ENCODE measurements around the gene GRID2. TPM values are rescaled to one million over a fixed set of nuclear protein-coding genes. Genes with fewer than 3 reads are reported as not detected.

Gene GRID2
- polyA plus RNA-seq, 1 experiment: not detected

DNA sequence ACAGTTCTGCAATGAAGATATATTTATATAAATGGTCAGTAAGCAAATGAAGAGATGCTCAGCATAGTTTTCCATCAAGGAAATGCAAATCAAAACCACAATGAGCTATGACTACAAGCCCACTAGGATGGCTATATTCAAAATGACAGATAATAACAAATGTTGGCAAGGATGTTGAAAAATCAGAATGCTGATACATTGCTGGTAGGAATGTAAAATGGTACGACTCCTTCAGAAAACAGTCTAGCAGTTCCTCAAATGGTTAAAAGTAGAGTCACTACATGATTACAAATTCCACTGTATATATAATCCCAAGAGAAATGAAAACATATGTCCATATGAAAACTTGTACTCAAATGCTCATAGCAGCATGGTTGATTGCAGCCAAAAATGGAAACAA is 1099.8 kb downstream of the GRID2 start:
- no peak for DNase-seq (ENCODE audit: low read depth, low spot score)
- POLR2A ChIA-PET: no interaction called here
- no peaks in the 10 kb centered on the region for H3K27me3 ChIP-seq (ENCODE audit: control insufficient read depth, insufficient read depth, low read length)
- no peak overlapping the region for H3K27ac ChIP-seq (ENCODE audit: low read depth, low read length)
- CTCF ChIA-PET: no interaction called here
- H3K9me3 ChIP-seq (ENCODE audit: control insufficient read depth, insufficient read depth, low read length): no peaks in the 10 kb centered on the region
- TF ChIP-seq, protein P1, sequence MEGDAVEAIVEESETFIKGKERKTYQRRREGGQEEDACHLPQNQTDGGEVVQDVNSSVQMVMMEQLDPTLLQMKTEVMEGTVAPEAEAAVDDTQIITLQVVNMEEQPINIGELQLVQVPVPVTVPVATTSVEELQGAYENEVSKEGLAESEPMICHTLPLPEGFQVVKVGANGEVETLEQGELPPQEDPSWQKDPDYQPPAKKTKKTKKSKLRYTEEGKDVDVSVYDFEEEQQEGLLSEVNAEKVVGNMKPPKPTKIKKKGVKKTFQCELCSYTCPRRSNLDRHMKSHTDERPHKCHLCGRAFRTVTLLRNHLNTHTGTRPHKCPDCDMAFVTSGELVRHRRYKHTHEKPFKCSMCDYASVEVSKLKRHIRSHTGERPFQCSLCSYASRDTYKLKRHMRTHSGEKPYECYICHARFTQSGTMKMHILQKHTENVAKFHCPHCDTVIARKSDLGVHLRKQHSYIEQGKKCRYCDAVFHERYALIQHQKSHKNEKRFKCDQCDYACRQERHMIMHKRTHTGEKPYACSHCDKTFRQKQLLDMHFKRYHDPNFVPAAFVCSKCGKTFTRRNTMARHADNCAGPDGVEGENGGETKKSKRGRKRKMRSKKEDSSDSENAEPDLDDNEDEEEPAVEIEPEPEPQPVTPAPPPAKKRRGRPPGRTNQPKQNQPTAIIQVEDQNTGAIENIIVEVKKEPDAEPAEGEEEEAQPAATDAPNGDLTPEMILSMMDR (IDR thresholded peaks at IDR 0.05; ENCODE audit: low read depth, low read length): no peak
- H3K4me3 ChIP-seq (ENCODE audit: low read depth, low read length): no peak overlapping the region

DNA sequence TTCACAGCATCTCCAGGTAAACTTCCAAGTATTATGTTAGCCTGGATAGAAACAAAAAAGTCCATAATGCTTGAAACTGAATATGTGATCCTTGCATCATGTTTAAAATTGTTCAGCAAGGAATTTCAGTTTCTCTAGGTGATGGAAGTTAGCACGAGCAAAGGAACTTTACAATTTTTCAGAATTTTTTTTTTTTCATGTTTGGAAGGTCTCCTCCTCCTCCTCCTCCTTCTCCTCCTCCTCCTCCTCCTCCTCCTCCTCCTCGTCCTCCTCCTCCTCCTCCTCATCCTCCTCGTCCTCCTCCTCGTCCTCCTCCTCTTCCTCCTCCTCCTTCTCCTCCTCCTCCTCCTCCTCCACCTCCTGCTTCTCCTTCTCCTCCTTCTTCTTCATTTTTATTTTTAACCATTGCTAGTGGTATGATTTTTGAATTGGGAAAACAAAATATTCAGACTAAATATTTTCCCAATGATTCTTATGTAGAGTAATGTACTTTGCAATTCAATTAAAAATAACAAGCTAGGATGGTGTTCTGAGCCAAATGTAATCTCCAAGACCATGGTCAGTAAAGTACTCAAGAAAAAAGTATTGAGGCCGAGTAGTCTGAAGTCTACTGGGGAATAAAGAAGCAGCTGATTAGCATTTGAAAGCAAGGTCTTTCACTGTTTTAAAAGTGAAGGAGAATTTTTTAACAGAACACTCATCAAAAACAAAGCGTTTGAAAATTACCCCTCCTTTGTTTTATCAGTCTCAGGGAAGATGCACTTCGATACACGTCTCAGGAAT is 1103.9 kb downstream of the GRID2 start:
- TF ChIP-seq, protein P1 (IDR thresholded peaks at IDR 0.05; ENCODE audit: low read depth, low read length): no peak
- H3K9me3 ChIP-seq (ENCODE audit: control insufficient read depth, insufficient read depth, low read length): no peaks in the 10 kb centered on the region
- CTCF ChIA-PET: no interaction called here

DNA sequence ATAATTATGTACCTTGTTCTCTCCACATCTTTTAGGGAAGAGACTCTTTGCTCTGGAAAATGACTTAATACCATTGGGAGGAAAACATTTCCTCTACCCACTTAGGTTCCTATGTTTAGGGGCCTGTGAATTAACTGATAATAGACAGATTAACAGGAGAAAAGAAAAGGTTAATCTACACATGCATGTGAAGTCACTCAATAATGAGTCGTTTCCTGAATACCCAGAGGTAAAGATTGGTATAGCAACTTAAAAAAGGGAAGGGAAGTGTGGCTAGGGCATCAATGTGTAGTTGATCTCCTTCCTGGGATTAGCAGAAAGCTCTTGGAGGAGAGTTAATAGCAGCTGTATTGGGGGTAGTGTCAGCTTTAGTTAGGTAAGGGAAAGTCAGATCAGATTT is 1105.3 kb downstream of the GRID2 start:
- POLR2A ChIA-PET: no interaction called here
- no peak overlapping the region for H3K4me3 ChIP-seq (ENCODE audit: low read depth, low read length)
- no peak for DNase-seq (ENCODE audit: low read depth, low spot score)
- no peak overlapping the region for H3K27ac ChIP-seq (ENCODE audit: low read depth, low read length)
- H3K27me3 ChIP-seq (ENCODE audit: control insufficient read depth, insufficient read depth, low read length): no peaks in the 10 kb centered on the region
- no peaks in the 10 kb centered on the region for H3K9me3 ChIP-seq (ENCODE audit: control insufficient read depth, insufficient read depth, low read length)
- CTCF ChIA-PET: interaction anchor here (0.7 kb wide), 1 partner anchor 443 kb away, joined by 4 read pairs; no protein-coding TSS in a partner anchor
- TF ChIP-seq, protein P1 (IDR thresholded peaks at IDR 0.05; ENCODE audit: low read depth, low read length): no peak

More for the DNA sequence above, 1103.9 kb downstream of the GRID2 start:
- H3K27me3 ChIP-seq (ENCODE audit: control insufficient read depth, insufficient read depth, low read length): no peaks in the 10 kb centered on the region
- H3K27ac ChIP-seq (ENCODE audit: low read depth, low read length): no peak overlapping the region
- DNase-seq (ENCODE audit: low read depth, low spot score): no peak
- POLR2A ChIA-PET: no interaction called here
- no peak overlapping the region for H3K4me3 ChIP-seq (ENCODE audit: low read depth, low read length)

GRCh38 chr4:93414041-93414550 is 1110.3 kb downstream of the GRID2 start:
- TF ChIP-seq, protein P1 (IDR thresholded peaks at IDR 0.05; ENCODE audit: low read depth, low read length): no peak
- ChIA-PET CTCF (interaction anchor here (0.6 kb wide), 1 partner anchor 31 kb away, joined by 3 read pairs; no protein-coding TSS in a partner anchor), POLR2A (no interaction called here)
- Histone ChIP-seq H3K4me3 (ENCODE audit: low read depth, low read length) (no peak overlapping the region), H3K27ac (ENCODE audit: low read depth, low read length) (no peak overlapping the region), H3K9me3 (ENCODE audit: control insufficient read depth, insufficient read depth, low read length) (no peaks in the 10 kb centered on the region), H3K27me3 (ENCODE audit: control insufficient read depth, insufficient read depth, low read length) (no peaks in the 10 kb centered on the region)
- DNase-seq (ENCODE audit: low read depth, low spot score): no peak

Data from AG04450 (cell line).